NCI-H2107 treated with DMSO at 0.1 percent for 48 hours (cell line): Measurements from ENCODE around the gene FMO2.

Experiments
- DNase-seq: peaks from one replicate; lab custom pipeline; 2025; ENCODE audit not compliant: unreplicated experiment; lab: John Stamatoyannopoulos, UW

FMO2 gene

DNA sequence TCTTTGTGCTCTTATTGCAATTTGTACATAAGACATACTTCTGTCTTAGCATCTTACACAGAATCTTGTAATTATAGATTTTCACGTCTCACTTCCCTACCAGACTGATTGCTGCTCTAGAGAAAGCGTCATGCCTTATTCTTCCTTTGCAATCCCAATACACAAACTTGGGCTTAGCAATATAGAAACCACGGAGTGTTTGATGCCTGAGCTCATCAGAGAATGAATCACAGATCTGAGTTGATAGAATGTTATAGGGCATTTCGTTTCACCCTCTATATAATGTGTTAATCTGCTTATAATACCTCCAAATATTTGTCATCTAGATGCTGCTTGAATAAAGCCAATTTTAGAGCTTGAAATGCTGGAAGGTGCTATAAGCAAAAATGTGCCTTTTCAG lies 69.8 kb downstream of the FMO2 start:
- DNase-seq, result no peak

DNA sequence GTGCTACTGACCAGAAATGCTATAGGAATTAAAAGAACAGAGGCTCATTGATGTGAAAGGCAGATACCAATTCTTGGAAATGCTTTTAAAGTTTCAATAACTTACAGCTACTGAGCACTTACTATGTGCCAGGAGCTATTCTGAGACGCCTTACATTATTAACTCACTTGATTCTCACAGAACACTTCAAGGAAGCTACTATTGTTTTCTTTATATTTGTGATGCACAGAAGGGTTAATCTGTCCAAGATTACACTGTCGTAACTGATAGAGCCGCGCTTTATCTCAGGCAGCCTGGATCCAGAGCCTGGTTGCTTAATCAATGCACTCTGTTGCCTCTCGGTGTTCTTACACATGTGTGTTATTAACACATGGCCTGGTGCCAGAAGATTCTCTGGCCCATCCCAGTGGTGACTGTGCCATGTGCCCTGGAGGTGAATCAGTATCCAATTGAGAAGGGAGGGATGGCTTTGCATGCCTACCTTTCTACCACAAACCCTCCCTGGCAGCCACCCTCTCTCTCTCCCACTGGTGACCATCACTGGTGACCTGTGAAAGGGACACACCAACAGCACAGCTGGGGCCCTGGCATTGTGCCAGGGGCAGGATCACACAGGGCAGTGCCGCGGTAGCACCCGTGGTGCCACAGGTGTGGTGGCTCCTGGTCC lies 72.0 kb downstream of the FMO2 start:
- DNase-seq, result no peak

DNA sequence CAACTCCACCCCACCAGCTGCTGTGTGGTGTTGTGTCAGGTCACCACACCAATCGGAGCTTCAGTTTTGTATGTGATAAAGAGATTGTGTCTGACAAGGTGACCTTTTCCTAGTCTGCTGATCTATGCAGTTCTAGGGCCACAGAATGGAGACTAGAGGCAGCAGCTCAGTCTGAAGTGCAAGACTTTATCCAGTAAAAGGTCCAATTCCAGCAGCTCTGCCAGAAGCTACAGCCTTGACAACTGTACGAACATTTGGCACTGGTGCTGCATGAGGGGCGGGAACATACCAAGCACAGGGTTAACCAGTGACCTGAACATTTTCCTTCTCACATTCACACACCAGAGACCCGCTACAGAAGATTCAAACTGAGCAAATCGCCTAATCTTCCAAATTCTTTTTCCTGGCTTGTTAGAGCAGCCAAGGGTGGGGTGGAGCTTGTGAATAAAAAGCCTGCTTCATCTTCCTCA lies 72.5 kb downstream of the FMO2 start:
- DNase-seq, result no peak

DNA sequence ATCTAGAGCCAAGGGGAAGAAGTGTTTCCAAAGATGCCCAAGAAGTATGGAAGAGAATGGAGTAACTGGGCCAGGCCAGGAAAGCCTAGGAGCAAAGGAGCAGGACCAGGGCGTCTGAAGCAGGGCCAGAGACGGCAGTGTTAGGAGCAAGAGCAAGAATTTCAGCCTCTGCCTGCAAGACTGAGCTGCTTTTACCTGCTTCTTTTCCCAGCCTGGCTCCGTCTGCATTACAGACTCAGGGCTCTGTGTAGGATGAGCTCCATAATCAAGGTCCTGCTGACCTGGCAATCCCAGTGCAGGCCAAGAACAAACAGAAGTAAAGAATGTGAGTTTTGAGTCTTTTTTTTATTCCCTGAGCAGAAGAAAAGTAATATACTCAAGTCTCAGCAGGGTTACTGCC lies 73.3 kb downstream of the FMO2 start:
- no peak for DNase-seq

GRCh38 chr1:171258943-171259342 lies 73.8 kb downstream of the FMO2 start:
- DNase-seq, result no peak
